Stimulated activated memory B cell treated with anti-CD40 and anti-IgM and Interleukin-4, amounts not matched to agents 10 μg/mL and 1 μg/mL and 100 μg/mL, for 72 hours (primary cell): Measurements from ENCODE around the gene LARP6.
"Not testable (repeated sequence)": the region's sequence is repeated elsewhere in the genome, so short reads cannot be mapped to it uniquely, and the experiment has no call there.

Experiments used
- ATAC-seq: fragments of 150-1000 bp; cut with Tn5 transposase; 2 replicates; pipeline ENCODE4 v1.10.0; 2021
- H3K27ac Mint-ChIP-seq: one replicate; pipeline ENCODE4 v1.8.0; 2022; ENCODE audit warnings: mild to moderate bottlenecking, mixed read lengths
- H3K27me3 Mint-ChIP-seq: one replicate; pipeline ENCODE4 v1.8.0; 2022; ENCODE audit warnings: mixed read lengths
- H3K36me3 Mint-ChIP-seq: one replicate; pipeline ENCODE4 v1.8.0; 2022; ENCODE audit warnings: mixed read lengths
- H3K4me1 Mint-ChIP-seq: one replicate; pipeline ENCODE4 v1.8.0; 2022; ENCODE audit warnings: mixed read lengths
- H3K4me3 Mint-ChIP-seq: one replicate; pipeline ENCODE4 v1.8.0; 2022; ENCODE audit warnings: mild to moderate bottlenecking, moderate library complexity, mixed read lengths
- H3K9me3 Mint-ChIP-seq: one replicate; pipeline ENCODE4 v1.8.0; 2022; ENCODE audit warnings: mixed read lengths

Gene LARP6

DNA sequence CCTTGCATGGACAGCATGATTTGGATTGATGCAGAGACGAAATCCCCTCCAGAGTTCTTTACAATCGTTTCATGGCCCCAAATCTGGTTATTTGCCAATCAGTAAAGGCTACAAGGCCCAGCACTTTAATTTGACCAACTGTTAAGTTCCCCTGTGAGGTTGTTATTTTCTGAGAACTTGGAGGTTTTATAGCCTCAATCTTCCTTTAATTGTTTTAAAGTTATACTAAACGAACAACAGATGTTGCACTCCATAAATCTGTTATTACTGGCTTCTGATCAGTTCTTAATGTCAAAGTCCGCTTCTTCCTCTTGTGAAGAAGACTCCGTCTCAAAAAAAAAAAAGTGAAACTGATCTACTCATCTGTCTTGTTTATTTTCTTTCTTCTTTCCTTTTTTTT is 30.8 kb downstream of the LARP6 start:
- Mint-ChIP-seq H3K27me3 (peaks cover 24% of the 10 kb centered on the region), H3K27ac (no peak overlapping the region), H3K36me3 (no peaks in the 10 kb centered on the region), H3K4me3 (no peak overlapping the region), H3K9me3 (peaks cover 4% of the 10 kb centered on the region), H3K4me1 (no peaks in the 10 kb centered on the region)
- no peak for ATAC-seq

DNA sequence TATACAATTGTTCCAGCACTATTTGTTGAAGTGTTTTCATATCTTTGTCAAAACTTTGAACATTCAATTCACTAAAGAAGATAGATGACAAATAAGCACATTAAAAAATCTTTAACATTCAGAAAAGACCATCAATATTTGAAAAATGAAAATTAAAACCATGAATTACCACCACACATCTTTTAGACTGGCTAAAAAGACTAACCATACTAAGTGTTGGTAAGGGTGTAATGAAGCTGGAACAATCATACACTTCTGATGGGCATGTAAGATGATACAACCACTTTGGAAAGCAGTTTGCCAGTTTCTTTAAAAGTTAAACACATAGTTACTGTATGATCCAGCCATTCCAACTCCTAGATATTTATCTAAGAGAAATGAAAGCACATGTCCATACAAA is 33.7 kb downstream of the LARP6 start:
- Mint-ChIP-seq H3K4me1 (no peaks in the 10 kb centered on the region), H3K36me3 (no peaks in the 10 kb centered on the region), H3K9me3 (peaks cover 4% of the 10 kb centered on the region), H3K27ac (no peak overlapping the region), H3K27me3 (no peaks in the 10 kb centered on the region), H3K4me3 (no peak overlapping the region)
- ATAC-seq: no peak

GRCh38 chr15:70818580-70818979 is 35.4 kb downstream of the LARP6 start:
- Mint-ChIP-seq H3K9me3 (peaks cover 4% of the 10 kb centered on the region), H3K4me1 (no peaks in the 10 kb centered on the region), H3K27ac (no peak overlapping the region), H3K27me3 (no peaks in the 10 kb centered on the region), H3K4me3 (no peak overlapping the region), H3K36me3 (no peaks in the 10 kb centered on the region)
- ATAC-seq: no peak

GRCh38 chr15:70817266-70817665 is 36.7 kb downstream of the LARP6 start:
- peaks cover 4% of the 10 kb centered on the region for H3K9me3 Mint-ChIP-seq
- no peaks in the 10 kb centered on the region for H3K36me3 Mint-ChIP-seq
- no peaks in the 10 kb centered on the region for H3K4me1 Mint-ChIP-seq
- no peak overlapping the region for H3K4me3 Mint-ChIP-seq
- no peak overlapping the region for H3K27ac Mint-ChIP-seq
- no peaks in the 10 kb centered on the region for H3K27me3 Mint-ChIP-seq
- no peak for ATAC-seq

- Mint-ChIP-seq H3K36me3 (no peaks in the 10 kb centered on the region), H3K4me3 (no peak overlapping the region), H3K27me3 (peaks cover 3% of the 10 kb centered on the region), H3K4me1 (no peaks in the 10 kb centered on the region), H3K9me3 (peaks cover 4% of the 10 kb centered on the region), H3K27ac (no peak overlapping the region)
- no peak for ATAC-seq
Observed at GRCh38 chr15:70815604-70816003, 38.4 kb downstream of the LARP6 start.

DNA sequence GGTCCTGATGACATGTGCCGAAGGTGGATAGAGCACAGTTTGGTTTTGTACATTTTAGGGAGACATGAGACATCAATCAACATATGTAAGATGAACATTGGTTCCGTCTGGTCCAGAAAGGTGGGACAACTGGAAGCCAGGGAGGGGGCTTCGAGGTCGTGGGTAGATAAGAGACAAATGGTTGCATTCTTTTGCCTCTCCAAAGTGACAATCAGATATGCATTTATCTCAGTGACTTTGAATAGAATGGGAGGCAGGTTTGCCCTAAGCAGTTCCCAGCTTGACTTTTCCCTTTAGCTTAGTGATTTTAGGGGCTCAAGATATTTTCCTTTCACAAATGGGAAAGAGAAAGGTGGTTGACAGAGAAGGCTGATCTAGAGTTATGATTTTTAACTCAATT is 38.9 kb downstream of the LARP6 start:
- H3K4me3 Mint-ChIP-seq, H3K4me1 Mint-ChIP-seq, H3K27ac Mint-ChIP-seq, H3K27me3 Mint-ChIP-seq, ATAC-seq, H3K36me3 Mint-ChIP-seq, H3K9me3 Mint-ChIP-seq: not testable (repeated sequence)

GRCh38 chr15:70812827-70813364 is 41.1 kb downstream of the LARP6 start:
- Mint-ChIP-seq H3K4me1 (no peaks in the 10 kb centered on the region), H3K9me3 (no peaks in the 10 kb centered on the region), H3K27ac (no peak overlapping the region), H3K4me3 (no peak overlapping the region), H3K36me3 (no peaks in the 10 kb centered on the region), H3K27me3 (peaks cover 21% of the 10 kb centered on the region)
- no peak for ATAC-seq

- no peak for ATAC-seq
- Mint-ChIP-seq H3K36me3 (no peaks in the 10 kb centered on the region), H3K4me3 (no peak overlapping the region), H3K27me3 (peaks cover 21% of the 10 kb centered on the region), H3K9me3 (no peaks in the 10 kb centered on the region), H3K27ac (no peak overlapping the region), H3K4me1 (peaks cover 10% of the 10 kb centered on the region)
Observed at GRCh38 chr15:70810916-70811578, 42.9 kb downstream of the LARP6 start.

DNA sequence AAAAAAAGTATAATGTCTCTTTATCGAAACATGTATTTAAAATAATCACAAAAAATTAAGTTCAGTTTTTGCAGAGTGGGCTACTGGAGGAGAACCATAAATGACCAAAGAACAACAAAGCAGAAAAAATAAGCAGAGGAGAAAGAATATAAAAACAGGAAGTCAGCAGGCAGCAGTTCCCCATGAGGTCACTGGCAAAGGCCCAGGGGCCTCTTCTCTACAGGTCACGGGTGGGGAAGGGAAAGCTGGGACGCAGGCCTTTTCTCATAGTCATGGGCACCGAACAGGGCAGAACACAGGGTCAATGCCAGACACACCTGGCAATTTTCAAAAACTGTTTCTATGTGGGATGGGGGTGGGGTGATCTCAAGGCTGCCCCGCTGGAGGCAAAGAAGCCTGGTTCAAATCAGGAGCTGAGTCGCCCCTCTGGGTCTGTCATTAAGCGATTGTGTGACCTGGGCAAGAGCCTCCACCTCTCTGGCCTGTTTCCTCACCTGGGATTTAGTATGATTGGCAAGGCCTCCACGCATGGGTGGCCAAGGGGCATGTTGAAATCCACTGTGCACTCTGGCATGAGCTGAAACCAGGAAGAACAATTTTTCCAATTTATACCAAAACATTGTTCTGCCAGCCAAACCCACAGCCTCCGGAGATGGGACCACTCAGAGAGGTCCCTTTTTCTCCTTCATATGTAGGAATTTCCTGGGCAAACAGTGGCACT is 46.8 kb downstream of the LARP6 start:
- Mint-ChIP-seq H3K4me3 (no peak overlapping the region), H3K4me1 (peaks cover 10% of the 10 kb centered on the region), H3K27me3 (peaks cover 30% of the 10 kb centered on the region), H3K9me3 (no peaks in the 10 kb centered on the region), H3K27ac (no peak overlapping the region), H3K36me3 (no peaks in the 10 kb centered on the region)
- no peak for ATAC-seq

DNA sequence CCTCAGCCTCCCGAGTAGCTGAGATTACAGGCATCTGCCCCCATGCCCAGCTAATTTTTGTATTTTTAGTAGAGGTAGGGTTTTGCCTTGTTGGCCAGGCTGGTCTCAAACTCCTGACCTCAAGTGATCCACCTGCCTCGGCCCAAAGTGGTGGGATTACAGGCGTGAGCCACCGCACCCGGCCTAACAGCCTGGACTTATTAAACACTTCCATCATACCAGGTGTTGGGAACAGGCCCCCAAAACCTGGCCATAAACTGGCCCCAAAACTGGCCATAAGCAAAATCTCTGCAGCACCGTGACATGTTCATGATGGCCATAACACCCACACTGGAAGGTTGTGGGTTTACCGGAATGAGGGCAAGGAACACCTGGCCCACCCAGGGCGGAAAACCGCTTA is 49.6 kb downstream of the LARP6 start:
- Mint-ChIP-seq H3K4me1 (peaks cover 10% of the 10 kb centered on the region), H3K27me3 (peaks cover 15% of the 10 kb centered on the region)
- not testable (repeated sequence) for H3K36me3 Mint-ChIP-seq, H3K9me3 Mint-ChIP-seq, H3K27ac Mint-ChIP-seq, ATAC-seq, H3K4me3 Mint-ChIP-seq

DNA sequence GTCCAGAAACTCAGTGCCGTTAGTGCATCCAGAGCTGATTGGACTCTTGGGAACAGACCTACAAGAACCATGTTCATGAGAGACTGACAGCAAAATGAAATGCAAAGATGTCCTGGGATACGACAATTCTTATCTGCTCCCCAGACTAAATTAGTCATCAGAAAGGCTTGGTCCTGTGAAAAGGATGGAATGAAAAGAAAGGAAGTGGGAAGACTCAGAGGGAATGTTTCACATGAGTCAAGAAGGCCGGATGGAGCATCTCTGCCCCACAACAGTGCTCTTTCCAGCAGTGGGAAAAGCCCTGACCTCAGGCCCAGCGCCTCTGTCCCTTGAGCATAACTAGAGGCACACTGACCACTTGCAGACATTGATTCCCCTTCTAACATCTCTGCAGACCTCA is 51.3 kb downstream of the LARP6 start:
- H3K4me1 Mint-ChIP-seq: peaks cover 10% of the 10 kb centered on the region
- H3K36me3 Mint-ChIP-seq: no peaks in the 10 kb centered on the region
- no peak overlapping the region for H3K4me3 Mint-ChIP-seq
- no peak for ATAC-seq
- peaks cover 9% of the 10 kb centered on the region for H3K27me3 Mint-ChIP-seq
- H3K27ac Mint-ChIP-seq: no peak overlapping the region
- H3K9me3 Mint-ChIP-seq: no peaks in the 10 kb centered on the region

GRCh38 chr15:70801109-70801508 is 52.8 kb downstream of the LARP6 start:
- ATAC-seq: no peak
- Mint-ChIP-seq H3K36me3 (no peaks in the 10 kb centered on the region), H3K27ac (no peak overlapping the region), H3K4me1 (no peaks in the 10 kb centered on the region), H3K27me3 (peaks cover 9% of the 10 kb centered on the region), H3K4me3 (no peak overlapping the region), H3K9me3 (no peaks in the 10 kb centered on the region)

DNA sequence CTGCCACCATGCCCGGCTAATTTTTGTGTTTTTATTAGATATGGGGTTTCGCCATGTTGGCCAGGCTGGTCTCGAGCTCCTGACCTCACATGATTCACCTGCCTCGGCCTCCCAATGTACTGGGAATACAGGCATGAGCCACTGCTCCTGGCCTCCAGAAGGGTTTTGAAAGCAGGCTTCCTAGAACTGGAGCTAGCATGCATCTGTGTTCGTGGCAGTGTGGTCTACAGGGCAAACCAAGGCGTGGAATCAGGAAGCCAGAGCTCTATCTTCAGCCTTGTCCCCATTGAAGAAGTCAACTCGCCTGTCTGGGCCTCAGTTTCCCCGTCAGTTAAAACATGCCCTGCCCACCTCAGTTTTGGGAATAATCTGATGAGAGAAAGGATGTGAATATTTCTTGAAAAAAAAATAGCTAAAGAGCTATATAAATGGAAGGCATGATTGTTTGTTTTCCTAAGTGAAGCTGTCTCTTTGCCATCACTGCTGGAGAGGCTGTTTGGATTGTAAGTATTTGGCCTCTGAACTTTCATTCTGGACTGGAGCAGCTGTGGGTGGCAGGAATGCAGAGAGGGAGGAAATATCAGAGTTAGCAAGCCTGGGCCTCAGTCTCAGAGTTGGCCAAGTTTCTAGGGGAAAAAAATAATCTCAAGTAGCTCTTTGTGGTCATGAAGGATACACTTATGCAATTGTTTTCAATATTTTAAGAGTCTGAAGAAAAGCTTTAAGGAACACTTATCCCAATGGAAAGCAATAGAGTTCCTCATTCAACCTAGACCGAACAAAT is 54.1 kb downstream of the LARP6 start:
- H3K36me3 Mint-ChIP-seq: no peaks in the 10 kb centered on the region
- H3K27me3 Mint-ChIP-seq: peaks cover 11% of the 10 kb centered on the region
- no peak overlapping the region for H3K4me3 Mint-ChIP-seq
- H3K27ac Mint-ChIP-seq: no peak overlapping the region
- no peaks in the 10 kb centered on the region for H3K4me1 Mint-ChIP-seq
- no peaks in the 10 kb centered on the region for H3K9me3 Mint-ChIP-seq
- ATAC-seq: no peak

GRCh38 chr15:70797464-70797863 is 56.5 kb downstream of the LARP6 start:
- H3K9me3 Mint-ChIP-seq: no peaks in the 10 kb centered on the region
- H3K36me3 Mint-ChIP-seq: no peaks in the 10 kb centered on the region
- H3K4me1 Mint-ChIP-seq: no peaks in the 10 kb centered on the region
- ATAC-seq: no peak
- peaks cover 22% of the 10 kb centered on the region for H3K27me3 Mint-ChIP-seq
- H3K4me3 Mint-ChIP-seq: no peak overlapping the region
- no peak overlapping the region for H3K27ac Mint-ChIP-seq

GRCh38 chr15:70796516-70797310 is 57.2 kb downstream of the LARP6 start:
- Mint-ChIP-seq H3K36me3 (no peaks in the 10 kb centered on the region), H3K9me3 (no peaks in the 10 kb centered on the region), H3K27me3 (peaks cover 22% of the 10 kb centered on the region), H3K4me3 (no peak overlapping the region), H3K27ac (no peak overlapping the region), H3K4me1 (no peaks in the 10 kb centered on the region)
- no peak for ATAC-seq
